Stimulated activated CD8-positive, alpha-beta memory T cell treated with anti-CD3 and anti-CD28 coated beads, Interleukin-12 subunit alpha, Interleukin-12 subunit beta, amount 100 ng/mL, for 24 hours (primary cell): ENCODE measurements around the gene XXYLT1.
"Not testable (repeated sequence)": the region's sequence is repeated elsewhere in the genome, so short reads cannot be mapped to it uniquely, and the experiment has no call there.

ENCODE experiments used
- DNase-seq: peaks from one replicate; pipeline ENCODE4 v3.0.0-alpha.2; 2020; ENCODE audit errors: extremely low read depth

The XXYLT1 gene

DNA sequence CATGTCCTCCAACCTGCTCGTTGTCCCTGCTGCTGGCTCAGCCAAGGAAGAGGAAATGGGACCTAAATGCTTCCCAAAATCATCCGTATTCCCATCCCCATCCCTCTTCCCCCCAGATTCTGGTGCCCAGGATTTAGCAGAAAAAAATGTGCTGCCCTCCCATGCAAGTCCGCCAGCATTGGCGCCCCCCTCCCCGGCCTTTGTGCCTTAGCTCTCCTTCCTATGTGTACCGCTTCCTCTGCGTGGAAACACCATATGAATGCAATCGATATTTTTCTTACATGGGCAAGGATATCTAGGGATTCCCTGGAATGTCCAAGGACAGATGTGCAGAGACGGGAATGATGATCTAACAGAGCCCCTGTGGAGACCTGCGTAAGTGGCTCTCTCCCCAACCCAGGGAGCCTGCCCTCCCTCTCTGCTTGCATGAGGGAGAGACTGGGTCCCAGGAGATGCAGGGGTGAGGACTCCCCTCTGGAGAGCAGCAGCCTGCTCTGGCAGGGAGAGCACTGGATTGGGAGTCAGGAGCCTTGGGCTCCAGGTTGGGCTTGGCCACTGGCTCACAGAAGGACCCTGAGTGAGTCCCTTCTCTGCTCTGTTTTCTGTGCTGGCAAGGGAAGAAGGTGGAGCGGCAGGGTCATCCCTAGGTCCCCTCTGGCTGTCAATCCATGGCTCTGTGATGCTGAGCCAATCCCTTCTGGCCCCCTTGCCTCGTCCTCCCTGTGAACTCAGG lies 227.2 kb downstream of the XXYLT1 start:
- no peak for DNase-seq

GRCh38 chr3:195042743-195043606 lies 228.0 kb downstream of the XXYLT1 start:
- DNase-seq: no peak

DNA sequence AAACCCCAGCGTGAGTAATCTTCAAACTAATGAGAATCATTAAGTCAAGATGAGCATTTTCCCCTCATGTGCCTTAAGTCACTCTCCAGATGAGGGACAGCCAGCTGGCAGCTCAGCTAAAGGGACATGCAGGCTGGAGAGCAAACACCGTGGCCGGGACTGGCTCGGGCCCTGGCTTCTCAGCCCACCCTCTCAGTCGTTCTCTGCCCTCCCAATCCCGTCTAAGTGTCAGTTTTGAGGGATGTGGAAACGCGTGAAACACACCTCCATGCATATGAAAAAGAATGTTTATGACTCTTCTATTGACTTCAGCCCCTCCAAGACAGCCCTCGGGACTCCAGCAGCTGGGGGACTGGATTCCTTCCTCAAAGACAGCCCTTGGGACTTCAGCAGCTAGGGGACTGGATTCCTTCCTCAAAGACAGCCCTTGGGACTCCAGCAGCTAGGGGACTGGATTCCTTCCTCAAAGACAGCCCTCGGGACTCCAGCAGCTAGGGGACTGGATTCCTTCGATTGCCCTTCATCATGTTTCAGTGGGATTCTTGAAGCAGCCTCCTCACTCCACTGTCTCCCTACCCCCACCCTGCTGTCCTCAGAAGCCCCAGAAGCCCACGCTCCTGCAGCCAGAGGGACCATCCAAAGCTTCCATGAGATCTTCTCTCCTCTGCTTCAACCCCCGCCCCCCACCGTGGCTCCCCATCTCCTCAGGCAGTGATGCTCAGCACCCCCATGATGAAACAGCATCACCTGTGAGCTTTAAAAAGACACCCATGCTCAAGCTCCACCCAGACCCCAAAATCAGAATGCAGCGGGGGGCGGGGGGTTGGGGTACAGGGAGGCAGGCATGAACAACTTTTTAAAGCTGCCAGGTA lies 228.9 kb downstream of the XXYLT1 start:
- no peak for DNase-seq

DNA sequence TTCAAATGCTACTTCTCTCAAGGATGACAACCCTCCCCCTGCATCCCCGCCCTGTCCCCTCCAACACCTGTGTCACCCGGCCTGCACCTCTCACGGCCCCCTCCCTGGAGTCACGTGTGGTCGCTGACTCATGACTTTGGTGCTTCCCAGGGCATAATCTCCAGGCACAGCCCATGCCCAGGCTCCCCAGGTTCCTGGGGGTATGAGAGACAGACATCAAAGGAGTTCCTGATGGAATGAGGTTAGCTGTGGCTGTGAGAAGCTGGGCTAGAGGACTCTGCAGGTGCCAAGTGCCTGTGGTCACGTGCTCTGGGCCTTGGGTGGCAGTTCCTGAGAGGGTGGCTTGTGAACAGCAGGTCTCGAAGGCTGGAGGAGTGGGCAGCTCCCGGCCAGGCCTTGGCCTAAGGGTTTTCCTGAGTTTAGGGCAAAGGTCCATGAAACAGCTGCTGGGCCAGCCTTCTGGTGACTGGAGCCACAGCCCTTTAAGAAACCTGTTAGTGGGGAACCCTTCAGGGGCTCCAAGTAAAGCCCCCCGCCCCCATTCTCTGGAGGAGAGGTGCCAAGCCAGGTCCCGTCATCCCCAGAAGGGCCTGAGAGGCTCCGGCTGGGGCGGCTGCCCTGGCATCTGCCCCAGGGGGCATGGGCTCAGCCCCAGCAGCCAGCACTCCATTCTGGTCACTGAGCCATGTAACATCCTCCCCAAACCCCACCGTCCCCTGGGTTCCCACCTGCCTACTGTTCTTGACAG lies 230.0 kb downstream of the XXYLT1 start:
- no peak for DNase-seq

DNA sequence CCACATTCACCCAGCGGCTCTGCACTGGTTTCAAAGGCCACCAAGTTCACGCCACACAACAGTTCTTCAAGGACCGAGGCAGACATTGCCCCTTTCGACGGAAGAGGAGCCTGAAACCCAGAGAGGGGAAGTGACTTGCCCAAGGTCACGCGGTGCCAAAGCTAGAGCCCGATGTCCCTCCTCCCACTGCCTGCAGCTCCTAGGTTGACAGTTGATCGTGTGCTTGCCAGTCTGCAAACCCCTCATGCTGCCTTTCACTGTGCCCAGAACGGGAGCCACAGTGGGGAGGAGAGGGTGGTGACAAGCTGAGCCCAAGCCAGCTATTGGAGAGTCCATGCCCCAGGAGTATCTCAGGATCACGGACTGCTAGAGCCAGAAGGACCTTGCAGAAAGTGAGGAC lies 230.9 kb downstream of the XXYLT1 start:
- DNase-seq: no peak

GRCh38 chr3:195039180-195039843 lies 231.6 kb downstream of the XXYLT1 start:
- DNase-seq: no peak

- DNase-seq: no peak
These were observed 232.8 kb downstream of the XXYLT1 start for GRCh38 chr3:195038161-195038560.

DNA sequence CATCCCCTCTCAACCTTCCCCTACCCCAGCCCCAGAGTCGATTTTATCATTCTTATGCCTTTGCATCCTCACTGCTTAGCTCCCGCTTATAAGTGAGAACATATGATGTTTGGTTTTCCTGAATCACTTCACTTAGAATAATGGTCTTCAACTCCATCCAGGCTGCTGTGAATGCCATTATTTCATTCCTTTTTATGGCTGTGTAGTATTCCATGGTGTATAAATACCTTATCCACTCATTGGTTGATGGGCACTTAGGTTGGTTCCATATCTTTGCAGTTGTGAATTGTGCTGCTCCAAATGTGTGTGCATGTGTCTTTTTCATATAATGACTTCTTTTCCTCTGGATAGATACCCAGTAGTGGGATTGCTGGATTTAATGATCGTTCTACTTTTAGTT lies 233.4 kb downstream of the XXYLT1 start:
- not testable (repeated sequence) for DNase-seq

DNA sequence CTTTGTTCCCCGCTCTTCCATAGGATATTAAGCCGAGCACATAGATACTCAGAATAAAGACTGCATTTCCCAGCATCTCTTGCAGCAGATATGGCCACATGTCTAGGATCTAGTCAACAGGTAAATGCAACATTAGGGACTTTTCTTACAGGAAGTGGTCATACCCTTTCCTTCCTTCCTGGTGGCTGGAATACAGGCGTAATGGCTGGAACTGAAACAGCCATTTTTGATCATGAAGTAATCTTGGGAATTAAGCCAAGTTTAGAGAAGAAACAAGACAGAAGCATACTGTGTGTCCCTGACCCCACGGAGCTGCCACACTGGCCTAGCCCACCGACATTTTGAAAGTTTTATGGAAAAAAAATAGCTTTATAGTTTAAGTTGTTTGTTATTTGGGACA lies 234.0 kb downstream of the XXYLT1 start:
- DNase-seq: no peak

DNA sequence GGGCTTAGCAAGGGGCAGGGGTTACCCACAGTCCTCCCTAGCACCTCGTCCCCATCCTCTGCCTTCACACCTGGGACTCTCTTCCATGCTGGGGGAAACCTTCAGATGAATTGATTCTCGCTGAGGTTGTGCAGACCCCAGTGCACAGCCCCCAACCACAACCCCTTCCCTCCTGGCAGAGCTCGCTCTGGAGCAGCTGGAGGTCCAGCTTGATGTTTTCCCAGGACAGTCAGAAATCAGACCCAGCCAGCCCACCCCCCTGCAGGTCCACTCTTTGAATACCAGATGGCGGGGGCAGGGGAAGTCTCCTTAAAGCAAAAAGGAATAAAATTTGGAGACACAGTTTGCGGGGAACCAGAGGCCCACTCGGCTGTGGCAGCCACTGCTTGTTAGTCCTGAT lies 234.4 kb downstream of the XXYLT1 start:
- DNase-seq: no peak

DNA sequence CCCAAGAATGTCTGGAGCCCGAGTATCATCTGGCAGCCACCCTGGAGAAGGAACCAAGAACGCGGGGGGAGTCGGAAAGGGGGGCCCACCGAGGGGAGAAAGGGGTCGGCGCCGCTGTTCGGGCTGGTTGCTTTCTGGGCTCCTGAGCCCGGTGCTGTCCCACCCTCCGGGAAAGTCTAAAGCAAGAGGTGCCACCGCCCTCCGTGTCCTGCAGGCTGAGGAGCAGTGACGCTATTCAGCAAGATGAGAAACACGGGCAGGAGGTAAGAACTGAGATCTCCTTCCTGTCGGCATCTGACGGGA lies 234.8 kb downstream of the XXYLT1 start:
- DNase-seq: no peak

GRCh38 chr3:195035345-195036202 lies 235.4 kb downstream of the XXYLT1 start:
- no peak for DNase-seq

DNA sequence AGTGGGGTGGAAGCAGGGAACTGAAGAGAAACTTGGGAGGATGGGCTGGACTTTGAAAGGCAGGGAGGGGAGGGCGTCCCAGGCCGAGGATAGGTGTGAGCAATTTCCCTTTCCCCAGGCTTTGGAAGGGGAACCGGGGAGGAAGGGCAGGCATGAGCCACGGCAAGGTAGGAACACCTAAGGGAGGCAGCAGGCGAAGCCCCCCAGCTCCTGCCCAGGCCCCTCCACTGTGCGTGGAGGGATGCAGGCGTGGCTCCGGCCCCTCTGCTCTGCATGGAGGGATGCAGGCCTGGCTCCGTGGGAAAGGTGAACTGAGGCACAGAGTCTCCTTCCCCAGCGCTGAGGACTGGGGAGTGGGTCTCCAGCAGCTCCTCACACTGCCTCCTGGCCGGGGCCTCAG lies 236.4 kb downstream of the XXYLT1 start:
- DNase-seq: no peak

- DNase-seq: no peak
These were observed 236.9 kb downstream of the XXYLT1 start for GRCh38 chr3:195034101-195034500.

DNA sequence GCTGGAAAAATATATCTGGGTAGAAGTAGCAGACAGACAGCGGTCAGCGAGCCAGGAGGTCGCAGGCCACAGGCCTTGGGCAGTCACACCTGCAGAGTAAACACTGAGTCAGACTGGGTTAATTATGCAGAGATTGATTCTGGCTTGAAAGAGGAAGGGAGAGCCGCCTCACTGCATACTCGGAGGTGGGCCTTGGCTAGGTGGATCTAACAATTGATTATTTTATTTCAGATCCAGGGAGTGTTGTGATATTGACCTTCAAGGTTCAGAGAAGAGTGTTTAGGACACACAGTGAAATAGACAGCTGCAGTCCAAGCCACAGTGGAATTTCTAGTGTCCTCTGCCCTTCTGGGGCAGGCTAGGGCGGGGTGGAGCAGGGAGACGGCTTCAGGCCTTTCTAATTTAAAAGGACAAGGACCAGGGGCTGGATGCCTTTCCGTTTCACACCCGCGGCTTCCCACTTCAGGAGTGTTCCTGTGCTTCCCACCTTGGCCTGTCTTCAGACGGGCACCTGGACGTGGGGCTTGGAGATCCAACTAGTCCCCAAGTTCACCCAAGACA lies 237.3 kb downstream of the XXYLT1 start:
- DNase-seq: no peak

- no peak for DNase-seq
These were observed 238.0 kb downstream of the XXYLT1 start for GRCh38 chr3:195032955-195033354.

GRCh38 chr3:195032106-195032759 lies 238.7 kb downstream of the XXYLT1 start:
- no peak for DNase-seq

DNA sequence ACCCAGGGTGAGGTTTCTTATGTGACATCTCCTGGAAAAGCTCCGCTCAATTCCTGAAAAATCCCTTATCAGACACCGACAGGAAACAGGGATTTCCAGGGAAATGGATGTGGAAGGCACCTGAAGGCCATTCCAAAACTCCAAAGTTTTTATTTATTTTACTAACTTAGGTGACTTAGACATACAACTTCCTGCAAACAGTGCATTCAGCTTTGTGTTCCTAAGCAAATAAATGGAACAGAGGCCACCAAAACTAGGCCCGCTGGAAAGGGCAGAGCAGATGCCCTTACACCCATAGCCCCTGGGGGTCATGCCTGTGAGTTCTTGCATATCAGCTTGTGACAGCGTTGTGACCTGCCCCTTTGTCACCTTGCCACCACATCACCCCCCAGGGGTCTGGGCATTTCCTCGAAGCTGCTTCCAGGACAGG lies 239.4 kb downstream of the XXYLT1 start:
- DNase-seq: no peak

DNA sequence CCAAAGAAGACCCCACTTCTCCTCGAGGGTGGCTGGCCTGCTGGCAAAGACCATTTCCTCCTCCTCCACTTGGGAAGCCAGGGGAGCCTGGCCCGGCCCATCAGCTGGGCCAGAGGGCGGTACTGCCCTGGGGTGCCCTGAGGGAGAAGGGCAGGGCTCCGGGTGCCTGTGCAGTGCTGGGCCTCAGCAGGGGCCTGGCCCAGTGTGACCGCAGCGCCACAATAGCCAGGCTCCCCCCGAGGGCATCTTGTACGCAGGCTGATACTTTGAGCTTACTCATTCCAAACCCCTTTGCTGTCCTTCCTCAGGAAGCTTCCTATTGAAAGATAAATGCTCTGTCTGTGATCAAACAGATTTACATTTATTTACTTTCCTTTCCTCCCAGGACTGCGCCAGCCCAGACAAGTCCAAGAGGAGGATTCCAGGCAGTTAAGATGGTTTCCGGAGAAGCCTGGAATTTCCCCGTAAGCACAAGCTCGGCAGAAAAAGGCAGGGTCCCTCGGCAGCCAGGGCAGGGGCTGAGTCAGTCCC lies 240.1 kb downstream of the XXYLT1 start:
- DNase-seq: no peak
